Karpas-422 (cell line): ENCODE data around the gene GLUD1. TPM values are rescaled to one million over a fixed set of nuclear protein-coding genes. Genes with fewer than 3 reads are reported as not detected.
A peak's percentile ranks its signal among the peaks of the same experiment; 100 is the strongest.
"Not testable (repeated sequence)": the region's sequence is repeated elsewhere in the genome, so short reads cannot be mapped to it uniquely, and the experiment has no call there.

Experiments
- DNase-seq: peaks from one replicate; pipeline ENCODE4 v3.0.0-alpha.2; 2015
- H2AFZ ChIP-seq: fragments of 200-600 bp; sonication (generic); 2 replicates; pipeline ENCODE4 v1.6.1; 2014; ENCODE audit warnings: antibody characterized with exemption, low read length, mixed read lengths
- H3K27ac ChIP-seq: fragments of 200-600 bp; sonication (generic); 2 replicates; pipeline ENCODE4 v1.5.1; 2014; ENCODE audit warnings: mild to moderate bottlenecking, low read length, moderate library complexity
- H3K27me3 ChIP-seq: fragments of 200-600 bp; sonication (generic); 2 replicates; pipeline ENCODE4 v1.6.1; 2014; ENCODE audit warnings: low read length, mixed read lengths
- H3K36me3 ChIP-seq: fragments of 200-600 bp; sonication (generic); 2 replicates; pipeline ENCODE4 v1.6.1; 2014; ENCODE audit warnings: low read length, mixed read lengths; ENCODE audit not compliant: insufficient read depth
- H3K4me1 ChIP-seq: fragments of 200-600 bp; sonication (generic); 2 replicates; pipeline ENCODE4 v1.6.1; 2014; ENCODE audit warnings: mild to moderate bottlenecking, low read length, mixed read lengths
- H3K4me2 ChIP-seq: fragments of 200-600 bp; sonication (generic); 2 replicates; pipeline ENCODE4 v1.6.1; 2014; ENCODE audit warnings: low read length, low read depth, mild to moderate bottlenecking; ENCODE audit not compliant: poor library complexity, severe bottlenecking
- H3K4me3 ChIP-seq: fragments of 200-600 bp; sonication (generic); 2 replicates; pipeline ENCODE4 v1.5.1; 2014; ENCODE audit warnings: mild to moderate bottlenecking, antibody characterized with exemption, low read length, mixed read lengths
- H3K79me2 ChIP-seq: fragments of 200-600 bp; sonication (generic); 2 replicates; pipeline ENCODE4 v1.6.1; 2014; ENCODE audit warnings: mild to moderate bottlenecking, low read length, mixed read lengths
- H3K9ac ChIP-seq: fragments of 200-600 bp; sonication (generic); 2 replicates; pipeline ENCODE4 v1.6.0; 2014; ENCODE audit warnings: low read length
- H3K9me2 ChIP-seq: fragments of 200-600 bp; sonication (generic), shearing (Covaris generic); replicated peaks from 2 replicates; pipeline ENCODE4 v1.6.0; 2014; ENCODE audit warnings: mild to moderate bottlenecking, low read length, moderate library complexity; ENCODE audit not compliant: insufficient read depth
- H3K9me3 ChIP-seq: fragments of 300-700, 200-600 bp; sonication (generic); 2 replicates; pipeline ENCODE4 v1.6.1; 2014; ENCODE audit warnings: low read length, mixed read lengths
- H4K20me1 ChIP-seq: fragments of 200-600 bp; sonication (generic); 2 replicates; pipeline ENCODE4 v1.6.1; 2014; ENCODE audit warnings: mild to moderate bottlenecking, antibody characterized with exemption, low read length, low read depth; ENCODE audit not compliant: insufficient read depth
- total RNA-seq: library from RNA; depleted of rRNA; stranded (reverse); fragments of >200 nt; shearing (Covaris generic); gene quantifications from 2 replicates; pipeline ENCODE4 v1.2.3, GENCODE V29; 2014; ENCODE audit warnings: low replicate concordance

Gene GLUD1
- total RNA-seq, 1 experiment from 2014 or later: 74.6 TPM

DNA sequence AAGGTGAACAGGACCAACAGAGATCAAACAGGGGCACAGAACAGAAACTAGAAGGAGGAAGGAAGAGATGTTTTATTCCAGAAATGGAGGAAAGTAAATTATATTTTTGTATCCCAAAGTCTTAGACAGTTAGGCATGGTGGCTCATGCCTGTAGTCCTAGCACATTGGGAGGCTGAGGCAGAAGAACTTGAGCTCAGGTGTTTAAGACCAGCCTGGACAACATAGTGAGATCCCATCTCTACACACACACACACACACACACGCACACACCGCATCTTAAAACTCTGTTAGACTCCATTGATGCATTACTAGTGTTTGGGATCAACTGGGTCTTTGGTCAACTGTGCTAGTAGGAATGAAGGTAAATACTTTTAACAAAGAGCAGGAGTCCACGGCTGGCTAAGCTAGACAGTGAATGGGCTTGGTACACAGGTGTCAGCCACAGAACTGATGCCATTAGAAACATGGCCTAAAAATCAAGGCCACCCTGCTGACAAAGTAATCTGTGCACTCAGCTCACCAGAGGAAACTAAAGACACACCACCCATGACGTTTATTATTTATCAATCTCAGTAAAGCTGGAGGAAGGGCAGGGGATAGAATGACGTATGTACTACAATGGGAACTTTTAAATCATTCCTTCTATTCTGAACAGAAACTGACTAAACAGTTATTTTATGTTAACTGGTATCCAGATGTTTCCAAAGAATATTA, 10.9 kb downstream of the GLUD1 start:
- H4K20me1 ChIP-seq, H3K4me2 ChIP-seq, H3K27me3 ChIP-seq, H3K9me3 ChIP-seq, H3K4me3 ChIP-seq, H3K4me1 ChIP-seq, H3K9ac ChIP-seq, H3K9me2 ChIP-seq, H2AFZ ChIP-seq, H3K27ac ChIP-seq, DNase-seq, H3K36me3 ChIP-seq: not testable (repeated sequence)
- peaks cover 67% of the 10 kb centered on the region for H3K79me2 ChIP-seq

DNA sequence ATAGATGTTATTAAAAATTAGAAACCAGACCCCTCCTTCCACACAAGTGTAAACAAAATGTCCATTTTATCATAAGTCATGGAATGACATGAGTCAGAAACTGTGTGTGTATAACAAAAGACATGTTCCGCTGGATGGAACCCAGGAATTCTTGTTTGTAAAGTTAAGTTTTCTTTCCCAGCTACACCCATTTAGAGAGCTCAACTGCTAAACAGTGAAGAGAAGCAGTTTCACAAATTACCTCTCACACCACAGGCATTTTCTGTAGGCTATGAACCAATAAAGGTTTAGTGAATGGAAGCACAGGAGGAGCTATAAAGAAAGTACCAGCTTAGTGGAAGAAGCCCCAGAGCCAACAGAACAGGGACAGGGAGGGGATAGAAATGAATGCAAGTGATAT, 12.4 kb downstream of the GLUD1 start:
- not testable (repeated sequence) for H3K36me3 ChIP-seq, H3K27me3 ChIP-seq, H3K4me2 ChIP-seq, H3K27ac ChIP-seq, H3K4me1 ChIP-seq, H3K9ac ChIP-seq, H3K9me2 ChIP-seq, DNase-seq, H3K4me3 ChIP-seq, H2AFZ ChIP-seq, H3K9me3 ChIP-seq, H4K20me1 ChIP-seq
- peaks cover 64% of the 10 kb centered on the region for H3K79me2 ChIP-seq

DNA sequence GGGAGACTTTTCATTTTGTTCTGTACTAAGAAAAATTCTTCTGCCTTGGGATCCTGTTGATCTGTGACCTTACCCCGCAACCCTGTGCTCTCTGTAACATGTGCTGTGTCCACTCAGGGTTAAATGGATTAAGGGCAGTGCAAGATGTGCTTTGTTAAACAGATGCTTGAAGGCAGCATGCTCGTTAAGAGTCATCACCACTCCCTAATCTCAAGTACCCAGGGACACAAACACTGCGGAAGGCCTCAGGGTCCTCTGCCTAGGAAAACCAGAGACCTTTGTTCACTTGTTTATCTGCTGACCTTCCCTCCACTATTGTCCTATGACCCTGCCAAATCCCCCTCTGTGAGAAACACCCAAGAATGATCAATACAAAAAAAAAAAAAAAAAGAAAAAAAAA, 13.1 kb downstream of the GLUD1 start:
- H3K4me2 ChIP-seq, H3K27ac ChIP-seq, H3K27me3 ChIP-seq, H4K20me1 ChIP-seq, DNase-seq, H3K4me3 ChIP-seq, H3K9ac ChIP-seq, H3K9me3 ChIP-seq, H3K4me1 ChIP-seq, H3K36me3 ChIP-seq, H2AFZ ChIP-seq, H3K9me2 ChIP-seq: not testable (repeated sequence)
- H3K79me2 ChIP-seq: peaks cover 59% of the 10 kb centered on the region

DNA sequence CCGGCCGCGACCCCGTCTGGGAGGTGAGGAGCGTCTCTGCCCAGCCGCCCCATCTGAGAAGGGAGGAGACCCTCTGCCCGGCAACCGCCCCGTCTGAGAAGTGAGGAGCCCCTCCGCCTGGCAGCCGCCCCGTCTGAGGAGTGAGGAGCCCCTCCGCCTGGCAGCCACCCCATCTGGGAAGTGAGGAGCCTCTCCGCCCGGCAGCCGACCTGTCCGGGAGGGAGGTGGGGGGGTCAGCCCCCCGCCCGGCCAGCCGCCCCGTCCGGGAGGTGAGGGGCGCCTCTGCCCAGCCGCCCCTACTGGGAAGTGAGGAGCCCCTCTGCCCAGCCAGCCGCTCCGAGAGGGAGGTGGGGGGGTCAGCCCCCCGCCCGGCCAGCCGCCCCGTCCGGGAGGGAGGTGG, 14.0 kb downstream of the GLUD1 start:
- H4K20me1 ChIP-seq, H3K27ac ChIP-seq, H3K4me1 ChIP-seq, H3K4me2 ChIP-seq, H3K9me3 ChIP-seq, H3K27me3 ChIP-seq, H3K4me3 ChIP-seq, H2AFZ ChIP-seq, H3K9ac ChIP-seq, DNase-seq, H3K9me2 ChIP-seq, H3K36me3 ChIP-seq: not testable (repeated sequence)
- H3K79me2 ChIP-seq: peaks cover 54% of the 10 kb centered on the region

DNA sequence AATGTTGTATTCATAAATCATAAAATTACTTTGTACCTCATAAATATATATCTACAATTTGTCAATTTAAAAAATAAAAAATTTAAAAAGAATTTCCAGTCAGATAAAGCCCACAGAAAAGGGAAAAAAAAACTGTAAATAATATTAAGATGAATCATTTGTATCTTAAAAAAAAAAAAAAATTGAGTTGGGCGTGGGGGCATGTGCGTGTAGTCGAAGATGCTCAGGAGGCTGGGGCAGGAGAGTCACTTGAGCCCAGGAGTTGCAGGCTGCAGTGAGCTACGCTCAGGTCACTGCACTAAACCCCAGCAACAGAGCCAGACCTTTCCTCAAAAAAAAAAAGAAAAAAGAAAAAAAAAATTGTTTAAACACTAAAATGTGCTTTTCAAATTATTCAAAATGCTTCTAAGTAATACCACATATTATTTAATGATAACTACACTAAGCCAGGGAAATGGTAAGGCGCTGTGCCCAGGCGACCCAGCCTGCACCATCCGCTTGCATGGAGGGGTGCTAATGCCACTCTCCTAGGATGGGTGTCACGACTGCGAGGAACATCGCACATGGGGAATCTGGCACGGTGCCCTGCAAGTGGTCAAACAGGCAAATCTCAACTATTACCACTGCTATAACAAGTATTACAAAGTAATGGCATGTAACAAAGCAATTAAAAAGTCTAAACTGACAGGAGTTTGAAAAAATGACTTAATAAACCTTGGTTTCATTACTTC, 15.4 kb downstream of the GLUD1 start:
- no peaks in the 10 kb centered on the region for H3K9me3 ChIP-seq
- no peaks in the 10 kb centered on the region for H3K36me3 ChIP-seq

DNA sequence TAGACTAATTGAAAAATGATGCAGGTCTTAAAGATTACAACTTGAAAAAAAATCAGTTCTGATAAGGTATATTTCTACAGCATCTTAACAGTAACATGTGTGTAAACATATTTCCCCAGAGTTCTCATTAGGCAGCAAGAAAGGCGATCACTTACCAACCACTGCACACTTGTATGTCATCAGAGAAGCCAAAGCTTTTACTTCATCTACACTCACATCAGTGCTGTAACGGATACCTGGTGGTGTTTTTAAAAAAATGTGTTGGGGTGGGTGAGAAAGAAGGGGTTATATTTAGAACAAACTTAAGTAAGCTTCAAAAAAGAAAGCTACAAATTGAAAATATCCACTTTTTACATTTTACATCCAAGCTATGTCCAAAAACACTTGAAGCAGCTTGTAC, 18.2 kb downstream of the GLUD1 start:
- H3K9ac ChIP-seq, H3K27me3 ChIP-seq, H4K20me1 ChIP-seq, H3K36me3 ChIP-seq, H3K9me3 ChIP-seq, H2AFZ ChIP-seq, H3K4me2 ChIP-seq, H3K9me2 ChIP-seq, H3K27ac ChIP-seq, H3K4me3 ChIP-seq, H3K4me1 ChIP-seq: not testable (repeated sequence)
- DNase-seq: peak; percentile 7
- H3K79me2 ChIP-seq: peaks cover 19% of the 10 kb centered on the region; the same call in 1 of the 2 replicates

More for the DNA sequence above, 15.4 kb downstream of the GLUD1 start:
- H3K9ac ChIP-seq: no peak overlapping the region
- H3K27ac ChIP-seq: no peak overlapping the region
- H2AFZ ChIP-seq: no peak overlapping the region
- no peaks in the 10 kb centered on the region for H3K9me2 ChIP-seq
- H3K4me3 ChIP-seq: no peak overlapping the region
- peak; percentile 28 for DNase-seq
- peaks cover 42% of the 10 kb centered on the region for H3K79me2 ChIP-seq
- no peaks in the 10 kb centered on the region for H3K4me1 ChIP-seq
- H3K4me2 ChIP-seq: no peak overlapping the region
- H4K20me1 ChIP-seq: no peaks in the 10 kb centered on the region
- H3K27me3 ChIP-seq: no peaks in the 10 kb centered on the region

DNA sequence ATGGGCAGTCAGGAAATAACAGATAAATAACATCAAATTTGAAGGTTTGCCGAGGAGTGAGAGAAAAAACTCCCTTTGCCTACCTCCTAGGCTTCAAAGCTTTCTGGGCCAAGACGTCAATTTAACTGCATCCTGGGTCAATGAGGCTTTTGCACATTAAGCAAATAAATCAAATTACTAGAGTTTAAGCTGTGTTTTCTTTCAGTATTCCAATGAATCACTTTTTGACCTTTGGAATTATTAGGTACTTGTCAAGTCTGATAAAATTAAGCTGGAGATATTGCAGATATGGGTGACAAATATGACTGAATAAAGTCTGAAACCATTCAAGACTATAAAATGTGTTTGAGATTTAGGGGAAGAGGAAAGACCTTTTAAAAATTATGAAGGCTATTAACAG, 22.2 kb downstream of the GLUD1 start:
- Histone ChIP-seq H3K4me2 (no peak overlapping the region), H3K36me3 (no peaks in the 10 kb centered on the region), H3K9ac (no peak overlapping the region), H4K20me1 (no peaks in the 10 kb centered on the region), H3K9me2 (no peaks in the 10 kb centered on the region), H3K79me2 (peaks cover 5% of the 10 kb centered on the region; the same call in 1 of the 2 replicates), H2AFZ (no peak overlapping the region), H3K4me3 (no peak overlapping the region), H3K27ac (no peak overlapping the region), H3K27me3 (no peaks in the 10 kb centered on the region), H3K9me3 (no peaks in the 10 kb centered on the region), H3K4me1 (no peaks in the 10 kb centered on the region)
- DNase-seq: no peak

DNA sequence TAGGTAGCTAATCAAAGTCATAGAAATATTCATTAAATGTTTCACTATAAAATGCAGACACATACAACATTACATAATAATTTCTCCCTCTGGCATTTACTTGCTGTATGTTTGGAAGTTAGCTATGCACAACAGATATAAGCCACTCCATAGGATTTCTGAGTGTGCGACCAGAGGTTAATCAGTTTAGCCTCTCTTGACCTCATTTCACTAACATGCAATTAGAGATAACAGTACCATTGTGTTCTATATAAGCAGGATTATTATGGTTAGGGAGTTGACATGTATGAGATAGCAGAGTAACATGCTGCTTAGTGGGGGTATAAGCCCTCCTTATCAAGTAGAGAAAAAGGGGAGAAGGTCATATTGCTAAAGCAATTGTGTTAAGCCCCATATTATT, 26.4 kb downstream of the GLUD1 start:
- peak; percentile 24 for DNase-seq
- H3K9me2 ChIP-seq: no peaks in the 10 kb centered on the region
- no peaks in the 10 kb centered on the region; the same call in 1 of the 2 replicates for H3K79me2 ChIP-seq
- no peaks in the 10 kb centered on the region for H3K4me1 ChIP-seq
- H3K9ac ChIP-seq: no peak overlapping the region
- no peaks in the 10 kb centered on the region for H3K36me3 ChIP-seq
- H3K27ac ChIP-seq: no peak overlapping the region
- no peak overlapping the region for H2AFZ ChIP-seq
- no peak overlapping the region for H3K4me3 ChIP-seq
- no peaks in the 10 kb centered on the region for H3K9me3 ChIP-seq
- no peak overlapping the region for H3K4me2 ChIP-seq
- no peaks in the 10 kb centered on the region for H4K20me1 ChIP-seq
- no peaks in the 10 kb centered on the region for H3K27me3 ChIP-seq
